HepG2 (cell line): ENCODE measurements around the gene STYXL1. TPM values are rescaled to one million over a fixed set of nuclear protein-coding genes. Genes with fewer than 3 reads are reported as not detected.

Experiments used
- ATAC-seq: fragments of 200-7000 bp; cut with Tn5 transposase; 3 replicates; pipeline ENCODE4 v1.9.1; 2020; ENCODE audit warnings: mild to moderate bottlenecking, moderate library complexity
- BruUV-seq: library from RNA; stranded (reverse); fragments of 400-500 nt; replicated peaks from 2 replicates; lab custom pipeline; 2021; lab: Mats Ljungman, UMichigan
- CTCF ChIA-PET: fragments of 300-600 bp; formaldehyde crosslinking; extraction: SDS; loops from one replicate; lab custom pipeline; 2021; ENCODE audit warnings: low total read pairs, inconsistent platforms, low intra/inter-chr PET ratio; lab: Yijun Ruan, JAX
- POLR2A ChIA-PET: fragments of 350-600 bp; sonication (Branson Sonifier 250); formaldehyde crosslinking; loops from one replicate; lab custom pipeline; 2020; ENCODE audit warnings: antibody characterized with exemption, inconsistent platforms; lab: Yijun Ruan, JAX
- DNase-seq: peaks from one replicate; pipeline ENCODE4 v3.0.0-alpha.2; 2015; ENCODE audit warnings: low spot score
- FAIRE-seq: peaks from 3 replicates; lab custom pipeline; 2011; peaks lifted over from hg19 to GRCh38; lab: Jason Lieb, UNC
- H2AFZ ChIP-seq: one replicate; pipeline ENCODE4 v1.6.1; 2011; ENCODE audit warnings: low read length, inconsistent platforms
- H3K27ac ChIP-seq: fragments of 300-600 bp; 3 replicates; pipeline ENCODE4 v1.8.0; 2011; ENCODE audit warnings: mixed run types, mild to moderate bottlenecking, mixed read lengths, low read length, inconsistent platforms; ENCODE audit not compliant: insufficient read depth; ENCODE audit errors: extremely low read length
- H3K27me3 ChIP-seq, 2 experiments: fragments of 200-600 bp in 1 of 2; 2 replicates in 1 of 2; 3 replicates in 1 of 2; pipeline versions ENCODE4 v1.6.0 to v1.8.0; 2011; ENCODE audit warnings: low read length in 2 of 2, mild to moderate bottlenecking in 2 of 2, moderate library complexity in 2 of 2, inconsistent platforms in 1 of 2; ENCODE audit not compliant: insufficient read depth in 2 of 2, control insufficient read depth in 1 of 2
- H3K36me3 ChIP-seq, 2 experiments: fragments of 200-600 bp in 1 of 2; replicated peaks in 1 of 2; 2 replicates in 1 of 2; 3 replicates in 1 of 2; pipeline versions ENCODE4 v1.5.1 to v1.8.0; 2011; ENCODE audit warnings: low read length in 2 of 2, inconsistent platforms in 1 of 2; ENCODE audit not compliant: insufficient read depth in 2 of 2, control insufficient read depth in 1 of 2
- H3K4me1 ChIP-seq: 2 replicates; pipeline ENCODE4 v1.5.1; 2012; ENCODE audit warnings: low read length, inconsistent platforms; ENCODE audit not compliant: insufficient read depth
- H3K4me2 ChIP-seq: 2 replicates; pipeline ENCODE4 v1.6.0; 2011; ENCODE audit warnings: low read depth, low read length, inconsistent platforms
- H3K4me3 ChIP-seq, 3 experiments: fragments of 200-600 bp in 1 of 3; sonication (generic), shearing (Covaris generic) in 1 of 3; replicated peaks in 1 of 3; 2 replicates each; pipeline ENCODE4 v1.5.1; 2011 to 2016; ENCODE audit warnings: low read length in 3 of 3, inconsistent platforms in 2 of 3, low read depth in 2 of 3, mild to moderate bottlenecking in 2 of 3, control low read depth in 1 of 3, mixed read lengths in 1 of 3; ENCODE audit not compliant: insufficient read depth in 1 of 3
- H3K79me2 ChIP-seq: one replicate; pipeline ENCODE4 v1.6.1; 2011; ENCODE audit warnings: low read length, inconsistent platforms; ENCODE audit not compliant: insufficient read depth
- H3K9ac ChIP-seq: 2 replicates; pipeline ENCODE4 v1.6.0; 2011; ENCODE audit warnings: mild to moderate bottlenecking, low read depth, low read length, inconsistent platforms; ENCODE audit not compliant: insufficient read depth
- H3K9me3 ChIP-seq: 2 replicates; pipeline ENCODE4 v1.5.1; 2012; ENCODE audit warnings: mild to moderate bottlenecking, low read length
- H4K20me1 ChIP-seq: 2 replicates; pipeline ENCODE4 v1.6.0; 2011; ENCODE audit warnings: inconsistent platforms, mild to moderate bottlenecking, low read length, moderate library complexity; ENCODE audit not compliant: insufficient read depth
- DMTF1 ChIP-seq: sonication (generic); formaldehyde crosslinking; IDR thresholded peaks from 2 replicates; pipeline ENCODE4 v1.4.0; 2020; ENCODE audit warnings: mild to moderate bottlenecking, missing genetic modification reagents
- ZFP91 ChIP-seq: sonication (generic); formaldehyde crosslinking; IDR thresholded peaks from 2 replicates; pipeline ENCODE4 v1.9.0; 2022; ENCODE audit warnings: missing genetic modification reagents, mild to moderate bottlenecking, borderline replicate concordance
- WGBS: methylation state at CpG from one replicate; pipeline ENCODE4 v1.1.6; 2017; ENCODE audit warnings: low lambda C conversion rate; 5-methylcytosine and 5-hydroxymethylcytosine counted together
- in situ Hi-C: cut with HindIII; loops from 2 replicates; pipeline ENCODE4 v1.10.0; 2017; ENCODE audit warnings: low pct_unique_long_range_greater_than_20kb; ENCODE audit not compliant: extremely low pct_ligation_motif_present
- intact Hi-C: fragments of 100-400 bp; cut with micrococcal nuclease; formaldehyde crosslinking; loops from one replicate; pipeline ENCODE4 v1.10.0; 2022; ENCODE audit not compliant: unreplicated experiment
- polyA plus RNA-seq, 8 experiments: library from polyadenylated mRNA; depleted of rRNA in 3 of 8; stranded (reverse) in 7 of 8; unstranded in 1 of 8; fragments of >200 nt; fragmentation: Illumina TruSeq in 4 of 8; extraction: Trizol in 4 of 8; gene quantifications; 2 replicates each; pipeline versions ENCODE4 v1.2.1 to v1.2.3, GENCODE V29; 2011 to 2016; ENCODE audit warnings: low read depth in 4 of 8, missing spikeins in 1 of 8, mixed read lengths in 1 of 8; ENCODE audit not compliant: insufficient read depth in 1 of 8
- total RNA-seq, 5 experiments: library from RNA; depleted of rRNA; stranded (reverse); fragments of >200 nt; fragmentation: Illumina TruSeq; extraction: Trizol; gene quantifications; 2 replicates each; pipeline ENCODE4 v1.2.3, GENCODE V29; 2016; ENCODE audit warnings: low read depth in 1 of 5
- TF ChIP-seq, protein P1 (sequence below): sonication (generic); formaldehyde crosslinking; IDR thresholded peaks from 2 replicates; pipeline ENCODE4 v1.5.1; 2020; ENCODE audit warnings: missing genetic modification reagents, mild to moderate bottlenecking, borderline replicate concordance
- TF ChIP-seq, protein P2 (sequence below): sonication (generic); formaldehyde crosslinking; IDR thresholded peaks from 2 replicates; pipeline ENCODE4 v1.5.0; 2020; ENCODE audit warnings: mild to moderate bottlenecking, missing genetic modification reagents
- TF ChIP-seq, protein P3 (sequence below): sonication (generic); formaldehyde crosslinking; IDR thresholded peaks from 2 replicates; pipeline ENCODE4 v1.5.1; 2020; ENCODE audit warnings: mild to moderate bottlenecking, missing genetic modification reagents, moderate library complexity

The STYXL1 gene
- total and polyA plus RNA-seq, 2 of the 13 experiments (the other 11 are each of a cell fraction or from before 2014, with no cell fraction given), result 23.9 to 38.3 TPM

DNA sequence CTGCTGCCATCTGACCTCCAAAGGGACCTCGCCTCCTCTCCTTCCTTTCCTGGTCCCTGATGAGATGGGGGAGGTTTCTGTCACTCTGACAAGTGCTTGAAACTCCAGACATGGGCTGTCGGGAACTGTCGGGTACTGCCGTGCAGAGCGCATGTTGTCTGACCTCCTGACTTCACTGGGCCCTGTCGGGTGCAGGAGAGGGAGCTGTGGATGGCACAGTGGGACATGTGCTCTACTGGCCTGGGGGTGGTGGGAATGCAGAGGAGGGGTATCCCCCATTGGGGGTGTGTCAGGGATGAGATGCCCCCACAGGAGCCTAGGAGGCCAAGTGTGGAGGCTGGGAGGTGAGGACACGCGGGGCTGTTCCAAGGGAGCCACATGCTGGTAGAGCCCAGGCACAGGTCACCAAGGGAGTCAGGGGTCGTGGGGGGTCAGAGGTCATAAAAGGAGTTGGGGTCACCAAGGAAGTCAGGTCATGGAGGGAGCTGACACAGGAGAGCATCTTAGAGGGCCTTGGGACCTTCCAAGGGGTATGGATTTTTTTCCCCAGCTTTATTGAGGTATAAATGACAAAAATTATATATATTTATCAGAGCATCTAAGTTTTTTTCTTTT, 84.3 kb downstream of the STYXL1 start:
- no peak overlapping the region for H3K4me2 ChIP-seq
- peaks cover 52% of the 10 kb centered on the region for H4K20me1 ChIP-seq
- POLR2A ChIA-PET, result interaction anchor here (1.1 to 1.3 kb wide), 2 partner anchors 43 to 56 kb away, joined by 3 to 4 read pairs; no protein-coding TSS in a partner anchor
- peaks cover 68% of the 10 kb centered on the region for H3K79me2 ChIP-seq
- H3K4me3 ChIP-seq, result no peak overlapping the region
- no peak for DNase-seq
- 0 out of 2 replicates have a peak overlapping the region, but pooled peaks have one; percentile 23 for H3K9ac ChIP-seq
- no peaks in the 10 kb centered on the region for H3K27me3 ChIP-seq
- peak; percentile 25 for ATAC-seq
- peaks cover 51% of the 10 kb centered on the region for H3K4me1 ChIP-seq
- H3K27ac ChIP-seq, result peak overlapping the region; percentile 71
- no peak for FAIRE-seq
- H3K36me3 ChIP-seq, result peaks cover 35 to 84% of the 10 kb centered on the region in 2 experiments
- H2AFZ ChIP-seq, result no peak overlapping the region
- H3K9me3 ChIP-seq, result no peaks in the 10 kb centered on the region
- in situ Hi-C loops (loop anchor here (5.0 kb wide), 1 partner anchor 86 kb away; the partner anchor contains the start of gene RHBDD2), intact Hi-C loops (loop anchor here (2.0 to 5.0 kb wide), 2 partner anchors 41 to 97 kb away; no protein-coding TSS in a partner anchor)
- 91% methylated on average over 8 of the region's 9 CpGs for WGBS
- CTCF ChIA-PET, result no interaction called here
- no TSS peak for BruUV-seq
- TF ChIP-seq DMTF1 (CRISPR knock-in tag) (no peak), ZFP91 (CRISPR knock-in tag) (peak; percentile 33; the same call in 1 of the 2 replicates)
- TF ChIP-seq, protein P1, sequence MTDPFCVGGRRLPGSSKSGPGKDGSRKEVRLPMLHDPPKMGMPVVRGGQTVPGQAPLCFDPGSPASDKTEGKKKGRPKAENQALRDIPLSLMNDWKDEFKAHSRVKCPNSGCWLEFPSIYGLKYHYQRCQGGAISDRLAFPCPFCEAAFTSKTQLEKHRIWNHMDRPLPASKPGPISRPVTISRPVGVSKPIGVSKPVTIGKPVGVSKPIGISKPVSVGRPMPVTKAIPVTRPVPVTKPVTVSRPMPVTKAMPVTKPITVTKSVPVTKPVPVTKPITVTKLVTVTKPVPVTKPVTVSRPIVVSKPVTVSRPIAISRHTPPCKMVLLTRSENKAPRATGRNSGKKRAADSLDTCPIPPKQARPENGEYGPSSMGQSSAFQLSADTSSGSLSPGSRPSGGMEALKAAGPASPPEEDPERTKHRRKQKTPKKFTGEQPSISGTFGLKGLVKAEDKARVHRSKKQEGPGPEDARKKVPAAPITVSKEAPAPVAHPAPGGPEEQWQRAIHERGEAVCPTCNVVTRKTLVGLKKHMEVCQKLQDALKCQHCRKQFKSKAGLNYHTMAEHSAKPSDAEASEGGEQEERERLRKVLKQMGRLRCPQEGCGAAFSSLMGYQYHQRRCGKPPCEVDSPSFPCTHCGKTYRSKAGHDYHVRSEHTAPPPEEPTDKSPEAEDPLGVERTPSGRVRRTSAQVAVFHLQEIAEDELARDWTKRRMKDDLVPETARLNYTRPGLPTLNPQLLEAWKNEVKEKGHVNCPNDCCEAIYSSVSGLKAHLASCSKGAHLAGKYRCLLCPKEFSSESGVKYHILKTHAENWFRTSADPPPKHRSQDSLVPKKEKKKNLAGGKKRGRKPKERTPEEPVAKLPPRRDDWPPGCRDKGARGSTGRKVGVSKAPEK (CRISPR knock-in tag), result 0 out of 2 replicates have a peak, but pooled peaks have one; percentile 57
- TF ChIP-seq, protein P2, sequence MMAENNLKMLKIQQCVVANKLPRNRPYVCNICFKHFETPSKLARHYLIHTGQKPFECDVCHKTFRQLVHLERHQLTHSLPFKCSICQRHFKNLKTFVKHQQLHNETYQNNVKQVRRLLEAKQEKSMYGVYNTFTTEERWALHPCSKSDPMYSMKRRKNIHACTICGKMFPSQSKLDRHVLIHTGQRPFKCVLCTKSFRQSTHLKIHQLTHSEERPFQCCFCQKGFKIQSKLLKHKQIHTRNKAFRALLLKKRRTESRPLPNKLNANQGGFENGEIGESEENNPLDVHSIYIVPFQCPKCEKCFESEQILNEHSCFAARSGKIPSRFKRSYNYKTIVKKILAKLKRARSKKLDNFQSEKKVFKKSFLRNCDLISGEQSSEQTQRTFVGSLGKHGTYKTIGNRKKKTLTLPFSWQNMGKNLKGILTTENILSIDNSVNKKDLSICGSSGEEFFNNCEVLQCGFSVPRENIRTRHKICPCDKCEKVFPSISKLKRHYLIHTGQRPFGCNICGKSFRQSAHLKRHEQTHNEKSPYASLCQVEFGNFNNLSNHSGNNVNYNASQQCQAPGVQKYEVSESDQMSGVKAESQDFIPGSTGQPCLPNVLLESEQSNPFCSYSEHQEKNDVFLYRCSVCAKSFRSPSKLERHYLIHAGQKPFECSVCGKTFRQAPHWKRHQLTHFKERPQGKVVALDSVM, result peak; percentile 43
- TF ChIP-seq, protein P3, sequence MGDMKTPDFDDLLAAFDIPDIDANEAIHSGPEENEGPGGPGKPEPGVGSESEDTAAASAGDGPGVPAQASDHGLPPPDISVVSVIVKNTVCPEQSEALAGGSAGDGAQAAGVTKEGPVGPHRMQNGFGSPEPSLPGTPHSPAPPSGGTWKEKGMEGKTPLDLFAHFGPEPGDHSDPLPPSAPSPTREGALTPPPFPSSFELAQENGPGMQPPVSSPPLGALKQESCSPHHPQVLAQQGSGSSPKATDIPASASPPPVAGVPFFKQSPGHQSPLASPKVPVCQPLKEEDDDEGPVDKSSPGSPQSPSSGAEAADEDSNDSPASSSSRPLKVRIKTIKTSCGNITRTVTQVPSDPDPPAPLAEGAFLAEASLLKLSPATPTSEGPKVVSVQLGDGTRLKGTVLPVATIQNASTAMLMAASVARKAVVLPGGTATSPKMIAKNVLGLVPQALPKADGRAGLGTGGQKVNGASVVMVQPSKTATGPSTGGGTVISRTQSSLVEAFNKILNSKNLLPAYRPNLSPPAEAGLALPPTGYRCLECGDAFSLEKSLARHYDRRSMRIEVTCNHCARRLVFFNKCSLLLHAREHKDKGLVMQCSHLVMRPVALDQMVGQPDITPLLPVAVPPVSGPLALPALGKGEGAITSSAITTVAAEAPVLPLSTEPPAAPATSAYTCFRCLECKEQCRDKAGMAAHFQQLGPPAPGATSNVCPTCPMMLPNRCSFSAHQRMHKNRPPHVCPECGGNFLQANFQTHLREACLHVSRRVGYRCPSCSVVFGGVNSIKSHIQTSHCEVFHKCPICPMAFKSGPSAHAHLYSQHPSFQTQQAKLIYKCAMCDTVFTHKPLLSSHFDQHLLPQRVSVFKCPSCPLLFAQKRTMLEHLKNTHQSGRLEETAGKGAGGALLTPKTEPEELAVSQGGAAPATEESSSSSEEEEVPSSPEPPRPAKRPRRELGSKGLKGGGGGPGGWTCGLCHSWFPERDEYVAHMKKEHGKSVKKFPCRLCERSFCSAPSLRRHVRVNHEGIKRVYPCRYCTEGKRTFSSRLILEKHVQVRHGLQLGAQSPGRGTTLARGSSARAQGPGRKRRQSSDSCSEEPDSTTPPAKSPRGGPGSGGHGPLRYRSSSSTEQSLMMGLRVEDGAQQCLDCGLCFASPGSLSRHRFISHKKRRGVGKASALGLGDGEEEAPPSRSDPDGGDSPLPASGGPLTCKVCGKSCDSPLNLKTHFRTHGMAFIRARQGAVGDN, result peak; percentile 73
